ENCODE data around the gene CPO.
"Not testable (repeated sequence)": the region's sequence is repeated elsewhere in the genome, so short reads cannot be mapped to it uniquely, and the experiment has no call there.

CPO gene, protein sequence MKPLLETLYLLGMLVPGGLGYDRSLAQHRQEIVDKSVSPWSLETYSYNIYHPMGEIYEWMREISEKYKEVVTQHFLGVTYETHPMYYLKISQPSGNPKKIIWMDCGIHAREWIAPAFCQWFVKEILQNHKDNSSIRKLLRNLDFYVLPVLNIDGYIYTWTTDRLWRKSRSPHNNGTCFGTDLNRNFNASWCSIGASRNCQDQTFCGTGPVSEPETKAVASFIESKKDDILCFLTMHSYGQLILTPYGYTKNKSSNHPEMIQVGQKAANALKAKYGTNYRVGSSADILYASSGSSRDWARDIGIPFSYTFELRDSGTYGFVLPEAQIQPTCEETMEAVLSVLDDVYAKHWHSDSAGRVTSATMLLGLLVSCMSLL

DNA sequence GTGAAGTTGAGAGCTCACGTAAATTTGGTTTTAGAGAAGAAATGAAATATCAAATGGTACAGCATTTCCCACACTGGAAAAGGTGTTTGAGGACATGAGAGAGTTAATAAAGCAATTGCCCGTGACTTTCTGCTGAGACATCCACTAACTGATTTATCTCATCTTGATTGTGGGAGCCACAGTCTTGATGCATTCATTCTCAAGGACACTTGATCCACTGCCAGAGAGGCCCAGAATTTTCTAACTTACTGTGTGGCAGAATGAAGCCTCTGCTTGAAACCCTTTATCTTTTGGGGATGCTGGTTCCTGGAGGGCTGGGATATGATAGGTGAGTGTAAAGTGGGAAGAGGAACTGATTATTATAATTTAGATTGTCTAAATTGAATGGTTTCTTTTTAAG is at the start of gene CPO:
Gene CPO (plus strand): TSS at position 179 of the 400 bp plus-strand sequence. CDS start 82 bp downstream, at position 261.
- DNase-seq (ENCODE audit: low spot score): no peak

DNA sequence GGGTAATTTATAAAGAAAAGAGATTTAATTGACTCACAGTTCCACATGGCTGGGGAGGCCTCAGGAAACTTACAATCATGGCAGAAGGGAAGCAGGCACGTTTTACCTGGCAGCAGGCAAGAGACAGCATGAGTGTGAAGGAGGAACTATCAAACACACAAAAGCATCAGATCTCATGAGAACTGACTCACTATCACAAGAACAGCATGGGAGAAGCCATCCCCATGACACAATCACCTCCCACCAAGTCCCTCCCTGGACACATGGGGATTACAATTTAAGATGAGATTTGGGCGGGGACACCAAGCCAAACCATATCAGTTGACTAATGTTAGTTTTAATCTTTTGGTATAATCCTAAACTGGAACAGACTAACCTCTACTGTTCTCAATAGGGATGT is 49.1 kb upstream of the CPO start:
- no peak for DNase-seq (ENCODE audit: low spot score)

DNA sequence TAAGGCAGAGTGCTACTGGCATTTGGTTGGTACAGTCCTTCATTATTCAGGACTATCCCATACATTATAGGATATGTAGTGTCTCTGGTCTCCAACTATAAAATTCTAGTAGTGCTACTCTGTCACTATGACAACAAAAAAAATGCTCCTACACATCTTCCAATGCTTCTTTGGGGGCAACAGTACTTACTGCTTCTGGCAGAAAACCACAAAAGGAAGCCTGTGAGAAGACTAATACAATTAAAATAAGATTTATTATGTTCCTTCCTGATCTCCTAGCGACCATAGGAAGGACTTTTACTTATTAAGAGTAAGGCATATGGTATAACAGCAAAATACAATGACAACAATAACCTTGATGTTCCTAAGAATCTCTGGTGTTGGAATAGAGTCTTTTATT is 48.4 kb upstream of the CPO start:
- no peak for DNase-seq (ENCODE audit: low spot score)

DNA sequence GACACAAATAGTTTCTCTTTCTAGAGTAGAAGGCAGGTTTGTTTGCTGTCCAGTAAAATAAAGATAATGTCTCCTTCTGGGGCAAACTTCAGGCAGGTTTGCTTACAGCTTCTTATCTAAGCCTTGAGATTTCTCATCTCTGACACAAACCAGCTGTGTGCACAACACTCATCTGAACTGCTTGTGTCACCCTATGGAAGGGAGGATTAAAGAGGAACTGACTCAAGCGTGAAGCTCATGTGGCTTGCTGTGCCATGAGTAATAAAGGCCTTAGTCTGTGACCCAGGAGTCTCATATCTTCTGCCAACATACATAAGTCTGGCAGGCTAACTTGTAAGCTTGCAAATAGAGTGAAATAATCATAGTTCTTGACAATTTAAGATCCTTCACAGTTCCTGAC is 24.2 kb upstream of the CPO start:
- DNase-seq (ENCODE audit: low spot score): peak; percentile 21

DNA sequence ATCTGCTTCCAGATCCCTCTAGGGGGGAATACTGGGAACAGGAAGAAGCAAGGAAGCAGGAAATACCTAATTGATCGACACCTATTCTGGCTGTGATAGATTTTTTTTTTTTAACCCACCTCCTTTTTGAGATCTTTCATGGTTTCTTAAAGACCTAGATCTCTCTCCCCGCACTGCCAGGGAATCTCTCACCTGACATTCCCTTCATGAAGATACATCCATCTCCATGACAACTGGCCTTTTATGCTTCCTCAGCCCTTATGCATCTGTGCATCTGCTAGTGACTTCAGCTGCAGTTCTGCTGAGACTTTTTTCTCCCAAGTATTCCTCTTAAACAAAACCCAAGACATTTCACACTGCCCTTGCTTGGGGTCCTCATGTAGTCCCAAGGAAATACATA is 21.1 kb upstream of the CPO start:
- DNase-seq (ENCODE audit: low spot score): no peak

DNA sequence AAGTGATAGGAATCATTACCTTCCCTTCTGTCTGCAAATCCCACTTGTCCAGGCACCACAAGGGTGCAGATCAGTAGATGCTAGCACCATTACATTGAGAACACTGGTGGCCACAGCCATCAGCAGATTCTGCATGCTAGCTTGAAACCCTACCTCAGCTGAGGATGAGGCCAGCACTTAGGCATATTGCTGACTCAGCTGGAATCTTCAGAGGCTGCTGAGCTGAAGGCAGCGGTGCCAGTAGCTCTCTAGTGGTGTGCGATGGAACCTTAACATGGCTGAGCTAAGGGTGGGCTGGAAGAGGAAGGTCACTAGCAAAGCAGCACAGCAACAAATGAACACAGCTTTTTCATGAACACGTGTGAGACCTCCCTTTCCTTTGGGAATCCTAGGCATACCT is 19.0 kb upstream of the CPO start:
- no peak for DNase-seq (ENCODE audit: low spot score)

DNA sequence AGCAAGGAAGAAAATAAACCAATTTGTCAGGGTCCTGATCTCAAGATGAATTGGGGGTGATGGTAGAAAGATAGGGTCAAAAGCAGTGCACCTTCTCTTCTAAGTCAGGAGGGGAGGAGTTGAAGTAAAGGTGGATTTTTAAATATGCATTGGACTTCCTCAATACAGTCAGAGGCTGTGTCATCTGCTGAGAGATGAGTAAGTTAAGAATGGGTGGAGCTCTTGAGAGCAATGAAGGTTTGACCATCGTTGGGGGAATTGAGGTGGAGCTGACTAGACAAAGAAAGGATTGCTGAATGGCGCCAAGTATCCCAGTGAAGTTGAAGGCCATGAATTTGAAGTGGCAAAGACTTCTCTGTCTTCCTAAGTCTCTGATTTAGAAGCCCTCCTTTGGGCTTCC is 18.4 kb upstream of the CPO start:
- DNase-seq (ENCODE audit: low spot score): no peak

DNA sequence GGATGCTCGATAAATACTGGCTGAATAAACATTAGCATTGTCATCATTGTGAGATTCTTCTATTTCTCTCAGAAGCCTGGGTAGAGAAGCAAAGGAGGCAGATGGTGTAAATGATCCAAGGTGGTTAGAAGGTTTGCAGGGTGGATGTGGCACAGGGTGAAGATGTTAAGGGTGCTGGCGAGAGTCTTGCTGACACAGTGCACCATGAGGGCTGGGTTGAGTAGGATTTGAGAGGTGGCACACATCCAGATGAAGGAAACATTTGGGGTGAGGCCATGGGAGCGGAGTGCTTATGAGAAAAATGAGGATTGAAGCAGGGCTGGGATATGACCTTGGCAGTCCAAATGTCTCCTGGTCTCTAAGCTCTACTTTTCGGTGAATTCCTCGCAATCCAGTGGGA is 17.8 kb upstream of the CPO start:
- DNase-seq (ENCODE audit: low spot score): no peak

DNA sequence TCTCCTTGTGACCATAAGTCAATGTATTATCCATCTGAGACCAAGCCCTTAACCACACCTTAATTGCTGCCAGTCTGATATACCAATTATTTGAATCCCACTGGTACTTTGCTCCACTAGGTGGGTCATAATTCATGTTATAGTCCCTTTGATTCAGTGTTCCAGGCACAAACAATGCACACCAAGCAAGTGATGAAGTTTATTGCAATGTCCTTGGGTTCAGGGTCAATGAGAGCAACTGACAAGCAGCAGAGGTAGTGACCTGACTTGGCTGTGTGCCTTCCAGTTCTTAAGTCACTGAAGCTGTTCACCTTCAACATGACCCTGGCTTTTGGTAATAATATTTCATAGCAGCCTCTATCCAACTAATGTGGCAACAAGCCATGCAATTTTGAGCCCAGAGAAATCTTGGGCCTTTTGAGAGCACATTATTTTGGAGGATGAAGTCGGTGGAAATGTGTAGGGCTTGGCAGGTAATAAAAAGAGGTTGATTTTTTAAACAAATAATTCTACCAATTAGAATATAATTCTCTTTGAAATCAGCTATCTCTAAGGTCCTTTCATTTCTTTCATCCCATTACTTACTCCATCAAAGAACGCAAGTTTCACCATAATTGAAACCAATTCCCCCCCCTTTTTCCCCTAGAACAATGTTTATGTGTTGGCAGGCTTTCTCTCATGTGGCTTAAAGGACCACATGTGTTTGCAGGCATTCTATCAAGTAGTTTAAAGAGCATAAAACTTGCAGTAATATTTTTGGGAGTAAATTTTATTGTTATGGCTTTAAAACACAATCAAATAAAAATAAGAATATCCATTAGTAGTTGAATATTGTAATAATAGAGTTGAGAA is 3.1 kb upstream of the CPO start:
- no peak for DNase-seq (ENCODE audit: low spot score)

DNA sequence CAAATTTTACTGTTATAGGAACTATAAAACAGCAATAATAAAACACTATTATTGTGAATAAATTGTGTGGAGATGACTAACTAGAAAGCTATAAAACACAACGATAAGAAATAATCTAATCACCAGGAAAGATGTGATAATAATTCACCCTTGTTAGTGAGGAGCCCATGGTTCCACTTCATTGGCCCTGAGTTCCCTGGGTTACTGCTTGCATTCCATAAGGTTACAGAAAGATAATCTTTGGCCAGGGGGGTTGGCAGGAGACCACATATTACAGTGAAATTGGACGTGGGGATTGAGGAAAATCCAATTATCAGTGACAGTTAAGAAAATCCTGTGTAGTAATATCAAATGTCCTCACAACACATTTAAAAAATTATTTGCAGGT is 2.5 kb upstream of the CPO start:
- no peak for DNase-seq (ENCODE audit: low spot score)

DNA sequence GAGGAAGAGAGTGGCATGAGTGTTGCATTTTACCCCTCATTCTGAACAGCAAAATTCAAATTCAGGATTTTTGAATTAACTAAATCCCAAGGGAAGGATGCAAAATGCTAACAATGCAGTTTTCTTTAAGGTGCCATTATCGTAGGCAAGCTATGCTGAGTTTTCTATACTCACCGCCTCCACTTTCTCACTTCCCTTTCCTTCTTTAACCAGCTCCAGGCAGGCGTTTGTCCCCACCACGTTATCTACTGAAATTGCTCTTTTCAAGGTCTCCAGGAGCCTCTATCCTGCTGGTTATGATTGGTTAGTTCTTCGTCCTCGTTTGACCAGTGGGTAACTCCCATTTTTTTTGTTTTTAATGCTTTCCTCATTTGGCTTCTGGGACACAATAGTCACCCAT is 1.8 kb upstream of the CPO start:
- no peak for DNase-seq (ENCODE audit: low spot score)

DNA sequence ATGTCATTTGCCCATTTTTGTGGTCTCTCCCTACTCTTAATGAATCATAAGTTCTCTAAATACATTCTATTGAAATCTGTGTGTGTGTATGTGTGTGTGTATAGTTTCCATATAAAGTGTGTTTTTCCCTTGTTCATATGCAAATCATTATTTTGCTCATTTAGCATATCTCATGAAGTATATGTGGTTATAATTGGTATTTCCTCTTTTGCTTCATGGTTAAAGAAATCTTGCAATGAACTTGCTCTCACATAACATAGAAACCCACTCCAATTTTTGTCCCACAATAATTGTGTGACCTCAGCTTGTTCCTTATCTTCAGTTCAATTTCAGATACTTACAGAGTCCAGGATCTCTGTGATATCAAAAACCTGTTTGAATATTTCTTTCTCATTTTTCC is 1.2 kb downstream of the CPO start:
- no peak for DNase-seq (ENCODE audit: low spot score)

DNA sequence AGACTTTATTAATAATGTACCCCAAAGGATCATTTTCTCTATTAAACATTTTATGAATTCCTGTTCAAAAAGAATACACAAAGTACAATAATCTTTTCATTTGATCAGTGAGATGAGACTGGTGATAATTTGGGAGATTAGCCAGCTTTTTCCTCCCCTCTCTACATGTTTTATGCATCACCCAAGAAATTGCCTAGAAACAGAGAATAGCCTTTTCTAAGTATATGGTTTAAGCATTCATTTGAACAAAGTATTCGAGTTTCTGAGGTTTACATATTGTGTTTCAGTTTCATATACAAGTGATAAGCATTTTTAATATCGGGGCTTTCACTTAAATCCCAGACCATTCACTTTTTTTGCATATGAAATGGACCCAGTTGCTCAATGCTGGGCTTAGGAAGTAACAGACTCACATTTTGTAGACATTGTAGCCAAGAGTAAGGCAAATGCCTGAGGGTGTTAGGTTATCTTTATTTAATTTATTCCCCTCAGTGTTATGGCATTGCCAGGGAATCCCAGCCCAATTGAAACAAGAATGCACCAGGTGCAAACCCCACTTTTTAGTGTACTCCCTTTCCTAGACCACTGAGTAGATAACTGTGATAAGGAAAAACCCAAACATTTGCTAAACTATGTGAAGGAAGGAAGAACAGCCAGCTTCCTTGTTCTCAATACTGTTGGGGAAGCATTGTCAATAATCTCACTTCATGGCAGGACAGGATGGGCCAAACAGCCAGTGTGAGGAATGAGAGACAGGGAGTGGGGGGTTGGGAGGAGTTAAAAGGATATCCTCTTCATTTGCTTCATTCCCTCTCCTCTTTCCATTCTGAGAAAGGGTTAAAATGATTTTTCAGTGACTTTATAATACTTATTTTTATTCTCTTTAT is 3.5 kb downstream of the CPO start:
- no peak for DNase-seq (ENCODE audit: low spot score)

DNA sequence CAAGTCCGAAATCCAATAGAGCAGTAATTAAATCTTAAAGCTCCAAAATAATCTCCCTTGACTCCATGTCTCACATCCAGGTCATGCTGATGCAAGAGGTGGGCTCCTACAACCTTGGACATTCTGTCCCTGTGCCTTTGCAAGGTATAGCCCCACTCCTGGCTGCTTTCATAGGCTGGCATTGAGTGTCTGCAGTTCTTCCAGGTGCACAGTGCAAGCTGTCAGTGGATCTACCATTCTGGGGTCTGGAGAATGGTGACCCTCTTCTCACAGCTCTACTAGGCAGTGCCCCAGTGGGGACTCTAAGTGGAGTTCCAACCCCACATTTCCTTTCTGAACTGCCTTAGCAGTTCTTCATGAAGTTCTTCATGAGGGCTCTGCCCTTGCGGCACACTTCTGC is 14.1 kb downstream of the CPO start:
- not testable (repeated sequence) for DNase-seq (ENCODE audit: low spot score)

DNA sequence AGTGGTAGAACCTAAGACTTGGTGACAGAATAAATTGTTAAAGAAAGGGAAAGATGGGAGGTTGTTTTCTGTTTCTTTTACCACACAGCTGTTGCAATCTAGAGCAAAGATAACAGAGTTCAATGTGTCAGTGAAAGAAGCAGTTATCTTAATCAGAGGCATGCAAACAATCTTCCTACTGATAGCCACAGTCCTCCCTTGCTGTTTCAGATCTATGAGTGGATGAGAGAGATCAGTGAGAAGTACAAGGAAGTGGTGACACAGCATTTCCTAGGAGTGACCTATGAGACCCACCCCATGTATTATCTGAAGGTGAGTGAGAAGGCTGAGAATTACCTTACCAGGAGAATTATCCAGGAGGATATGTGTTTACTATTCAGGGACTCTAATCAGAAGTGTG is 15.9 kb downstream of the CPO start:
- no peak for DNase-seq (ENCODE audit: low spot score)

DNA sequence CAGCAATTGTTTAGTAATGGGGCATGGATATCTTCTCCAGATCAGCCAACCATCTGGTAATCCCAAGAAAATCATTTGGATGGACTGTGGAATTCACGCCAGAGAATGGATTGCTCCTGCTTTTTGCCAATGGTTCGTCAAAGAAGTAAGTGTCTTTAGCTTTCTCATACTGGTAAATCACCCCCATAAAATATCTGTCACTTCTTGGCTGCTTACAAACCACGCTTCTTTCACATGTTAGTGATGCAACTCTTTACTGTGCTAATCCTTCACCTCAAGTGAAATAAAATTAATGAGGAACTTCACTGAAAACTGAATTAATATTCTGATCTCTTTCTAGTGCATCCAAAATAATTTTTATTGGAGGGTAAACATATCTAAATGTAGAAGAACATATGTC is 18.9 kb downstream of the CPO start:
- no peak for DNase-seq (ENCODE audit: low spot score)

DNA sequence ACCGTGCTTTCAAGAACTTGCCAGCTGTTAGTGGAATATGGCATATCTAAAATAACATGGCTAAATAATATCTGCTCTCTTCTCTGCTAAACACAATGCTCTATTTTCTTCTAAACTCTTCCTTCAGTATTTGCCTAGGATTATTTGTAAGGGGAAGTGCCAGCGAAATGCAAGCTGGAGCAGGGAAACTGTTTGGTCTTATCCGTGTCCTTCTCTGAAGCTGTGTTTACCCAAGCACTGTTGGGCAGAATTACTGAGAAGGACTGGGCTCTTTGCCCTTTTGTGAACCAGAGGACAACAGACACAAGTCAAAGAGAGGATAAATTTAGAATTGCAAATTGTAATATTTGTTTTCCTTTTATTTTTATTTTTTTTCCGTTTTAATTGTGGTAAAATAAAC is 23.6 kb downstream of the CPO start:
- DNase-seq (ENCODE audit: low spot score): no peak

DNA sequence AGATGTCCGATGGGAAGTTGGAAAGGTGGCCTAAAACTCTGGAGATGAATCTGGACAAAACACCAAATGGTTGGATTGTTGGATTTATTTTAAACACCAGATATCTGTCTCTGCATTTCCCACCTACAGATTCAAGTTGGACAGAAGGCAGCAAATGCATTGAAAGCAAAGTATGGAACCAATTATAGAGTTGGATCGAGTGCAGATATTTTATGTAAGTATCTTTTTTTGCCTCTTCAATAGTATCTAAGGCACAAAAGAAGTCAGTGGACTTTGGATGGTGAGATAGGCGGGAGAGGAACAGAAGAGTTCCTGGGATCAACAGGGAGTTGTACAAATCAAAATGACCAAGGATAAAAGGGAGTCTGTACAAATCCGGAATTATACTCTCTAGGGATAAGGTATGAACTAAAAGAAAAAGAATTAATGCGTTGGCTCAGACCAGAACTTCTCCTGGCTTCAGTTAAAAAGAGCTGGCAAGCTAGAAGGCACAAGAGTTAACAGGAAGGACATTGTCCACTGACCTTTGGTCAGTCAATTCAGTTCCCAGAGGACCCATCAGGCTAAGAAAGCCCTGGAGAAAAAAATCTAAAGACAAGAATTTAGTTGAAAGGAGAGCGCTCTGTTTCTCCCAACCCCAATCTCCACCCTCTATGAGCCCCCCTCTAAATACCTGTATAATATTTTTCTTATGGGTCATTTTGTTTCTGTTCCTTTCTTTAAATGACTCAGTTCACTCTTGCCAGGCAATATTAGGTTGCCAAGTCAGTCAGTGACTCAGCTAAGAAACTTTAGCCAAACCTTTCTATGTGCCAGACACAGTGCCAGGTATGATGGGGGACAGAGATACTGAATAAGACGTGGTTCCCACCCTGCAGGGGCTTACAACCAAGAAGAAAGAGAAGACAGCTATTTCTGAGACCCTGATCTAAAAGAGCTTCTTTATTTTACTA is 29.1 kb downstream of the CPO start:
- DNase-seq (ENCODE audit: low spot score): no peak

DNA sequence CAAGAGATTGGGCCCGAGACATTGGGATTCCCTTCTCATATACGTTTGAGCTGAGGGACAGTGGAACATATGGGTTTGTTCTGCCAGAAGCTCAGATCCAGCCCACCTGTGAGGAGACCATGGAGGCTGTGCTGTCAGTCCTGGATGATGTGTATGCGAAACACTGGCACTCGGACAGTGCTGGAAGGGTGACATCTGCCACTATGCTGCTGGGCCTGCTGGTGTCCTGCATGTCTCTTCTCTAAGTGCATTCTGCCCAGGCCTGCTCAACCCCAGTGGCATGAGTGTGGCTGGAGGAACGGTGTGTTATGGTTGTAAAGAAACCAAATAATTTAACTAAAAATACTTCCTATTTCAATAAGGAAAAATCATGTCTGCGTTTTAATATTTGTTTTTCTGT is 29.9 kb downstream of the CPO start:
- no peak for DNase-seq (ENCODE audit: low spot score)

DNA sequence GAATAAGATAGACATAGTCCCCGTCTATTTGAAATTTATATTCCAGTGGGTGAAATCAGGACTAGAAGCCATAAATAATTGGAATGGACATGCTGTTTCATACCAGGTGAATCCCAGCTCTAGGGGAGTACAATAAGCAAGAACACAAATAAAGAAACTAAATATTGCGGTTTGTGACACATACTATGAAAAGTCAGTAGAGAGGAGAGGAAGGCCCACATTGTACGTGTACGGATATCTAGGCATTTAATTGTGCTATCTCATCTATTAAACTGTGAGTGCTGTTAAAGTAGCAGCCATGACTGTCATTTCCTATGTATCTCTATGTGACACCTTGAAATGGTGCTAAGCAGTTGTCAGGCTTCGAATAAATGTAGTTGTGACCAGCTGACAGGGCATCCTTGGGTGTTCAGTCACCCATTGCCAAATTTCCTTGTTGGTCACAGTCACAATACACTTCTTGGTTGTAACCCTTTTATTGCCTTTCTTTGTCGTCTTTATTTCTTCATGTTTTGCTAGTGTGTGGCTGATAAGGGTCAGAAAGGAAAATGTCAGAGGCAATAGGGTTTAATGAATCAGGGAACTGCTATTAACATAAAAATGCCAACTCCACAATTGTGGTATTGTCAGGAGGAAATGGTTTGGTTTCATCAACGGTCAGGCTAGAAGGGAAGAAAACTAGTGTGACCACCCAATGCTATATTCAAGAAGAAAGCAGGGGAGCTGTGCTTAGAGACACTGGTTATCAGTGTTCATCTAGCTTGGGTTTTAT is 31.5 kb downstream of the CPO start:
- no peak for DNase-seq (ENCODE audit: low spot score)

DNA sequence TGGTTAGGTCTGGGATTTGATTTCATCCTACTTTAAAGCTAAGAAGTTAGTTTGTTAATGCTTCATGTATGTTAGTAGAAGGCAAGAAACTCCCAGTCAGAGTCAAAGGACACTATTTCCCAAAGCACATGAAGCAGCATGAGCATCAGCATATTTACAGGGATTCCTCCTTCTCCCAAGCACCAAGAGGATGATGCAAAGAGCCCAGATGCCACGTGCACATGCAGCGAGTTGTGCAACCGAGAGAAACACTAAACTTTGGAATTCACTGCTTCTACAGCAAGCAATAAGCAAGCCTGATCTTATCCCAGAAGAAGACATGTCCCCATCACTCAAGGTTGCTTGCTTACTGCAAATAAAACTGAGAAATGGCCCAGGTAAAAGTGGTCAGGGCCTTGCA is 32.5 kb downstream of the CPO start:
- no peak for DNase-seq (ENCODE audit: low spot score)

All from NAMALWA (cell line).